Stomach (tissue), 9 donors: ENCODE results near the gene TEX10. TPM values are rescaled to one million over a fixed set of nuclear protein-coding genes. Genes with fewer than 3 reads are reported as not detected.

Source experiments
- DNase-seq, 2 donors: peaks; one replicate each; pipeline versions ENCODE4 v3.0.0 to v3.0.0-alpha.2; 2013 to 2019
- H3K27ac ChIP-seq, 5 donors: fragments of 200-600 bp in 4 of 5; sonication (generic) in 4 of 5; one replicate each; pipeline ENCODE4 v1.5.1; 2013 to 2019; ENCODE audit warnings: mild to moderate bottlenecking in 1 of 5, moderate library complexity in 1 of 5
- H3K27me3 ChIP-seq, 3 donors: fragments of 200-600 bp; sonication (generic); one replicate each; pipeline ENCODE4 v1.5.1; 2017 to 2019; ENCODE audit warnings: mixed run types in 1 of 3
- H3K36me3 ChIP-seq, 4 donors: fragments of 200-600 bp; sonication (generic); 1 replicate in 3 of 4; 2 replicates in 1 of 4; pipeline ENCODE4 v1.5.1; 2016 to 2019
- H3K4me1 ChIP-seq, 4 donors: fragments of 200-600 bp; sonication (generic); one replicate each; pipeline ENCODE4 v1.5.1; 2016 to 2019
- H3K4me3 ChIP-seq, 4 donors: fragments of 200-600 bp; sonication (generic) in 3 of 4; one replicate each; pipeline ENCODE4 v1.5.1; 2016 to 2019; ENCODE audit warnings: mild to moderate bottlenecking in 1 of 4
- H3K9me3 ChIP-seq, 4 donors: fragments of 200-600 bp; sonication (generic); one replicate each; pipeline ENCODE4 v1.5.1; 2016 to 2019
- CTCF ChIP-seq, 7 experiments: fragments of 450-650 bp in 4 of 7; fragments of 200-600 bp in 3 of 7; sonication (generic) in 3 of 7; IDR thresholded peaks; one replicate each; pipeline ENCODE4 v1.5.1; 2016 to 2019; ENCODE audit warnings: antibody characterized with exemption in 7 of 7, control low read depth in 2 of 7, mild to moderate bottlenecking in 1 of 7
- EP300 ChIP-seq: sonication (generic); formaldehyde crosslinking; IDR thresholded peaks from one replicate; pipeline ENCODE4 v1.6.1; 2017; ENCODE audit warnings: antibody characterized with exemption
- POLR2A ChIP-seq, 4 donors: fragments of 450-650 bp; IDR thresholded peaks; one replicate each; pipeline ENCODE4 v1.6.1; 2016; ENCODE audit warnings: antibody characterized with exemption in 4 of 4, control low read depth in 2 of 4, mild to moderate bottlenecking in 1 of 4, moderate library complexity in 1 of 4
- POLR2AphosphoS5 ChIP-seq, 3 donors: sonication (generic); formaldehyde crosslinking; IDR thresholded peaks; one replicate each; pipeline ENCODE4 v1.6.1; 2016; ENCODE audit warnings: antibody characterized with exemption in 3 of 3
- WGBS, 5 donors: extraction: QIAGEN DNeasy Blood & Tissue Kit in 3 of 5; methylation state at CpG; one replicate each; pipeline versions ENCODE4 v1.1.5 to v1.1.7; 2013 to 2018; 5-methylcytosine and 5-hydroxymethylcytosine counted together
- intact Hi-C: fragments of 100-400 bp; cut with DNase I; formaldehyde crosslinking; loops from one replicate; pipeline ENCODE4 v1.15.1; 2023; ENCODE audit warnings: low total_unique reads
- polyA plus RNA-seq, 3 donors: library from polyadenylated mRNA; stranded (reverse); fragments of 200-250 nt; gene quantifications; one replicate each; pipeline ENCODE4 v1.2.3, GENCODE V29; 2013
- total RNA-seq, 5 donors: library from RNA; depleted of rRNA; stranded (reverse); fragments of >200 nt; gene quantifications; one replicate each; pipeline versions ENCODE4 v1.1.0 to v1.2.3, GENCODE V29; 2014 to 2016
- donor health status: healthy with polysubstance abuse.
- donor health status: Bipolar disorder and iron deficiency.
- donor health status: healthy.

Gene TEX10
- total and polyA plus RNA-seq, 8 donors = 4.9 to 44.9 (median 8.8) TPM

- peaks cover 0 to 27% (median 18%) of the 10 kb centered on the region in 4 donors for H3K9me3 ChIP-seq
- no peak overlapping the region for H3K4me3 ChIP-seq
- no peak for DNase-seq
- 80 to 88% (median 87%) methylated on average over 7 of the region's 7 CpGs for WGBS, 5 donors
- no peaks in the 10 kb centered on the region for H3K4me1 ChIP-seq
- TF ChIP-seq EP300 (no peak), POLR2AphosphoS5 (IDR thresholded peaks at IDR 0.05) (no peak), CTCF (IDR thresholded peaks at IDR 0.05) (no peak), POLR2A (IDR thresholded peaks at IDR 0.05) (no peak)
- H3K36me3 ChIP-seq = peaks cover 6 to 88% (median 81%) of the 10 kb centered on the region in 4 donors
- no peak overlapping the region for H3K27ac ChIP-seq
- no peaks in the 10 kb centered on the region for H3K27me3 ChIP-seq
- intact Hi-C loops = no loop called here
Observed at GRCh38 chr9:100284247-100284646, 68.5 kb downstream of the TEX10 start.

GRCh38 chr9:100282388-100282719 is 70.4 kb downstream of the TEX10 start:
- peaks cover 0 to 19% (median 10%) of the 10 kb centered on the region in 4 donors for H3K9me3 ChIP-seq
- H3K27ac ChIP-seq = no peak overlapping the region
- 88 to 98% (median 93%) methylated on average over 4 of the region's 4 CpGs for WGBS, 5 donors
- H3K36me3 ChIP-seq = peaks cover 6 to 87% (median 71%) of the 10 kb centered on the region in 4 donors
- intact Hi-C loops = no loop called here
- no peak overlapping the region for H3K4me3 ChIP-seq
- no peaks in the 10 kb centered on the region for H3K4me1 ChIP-seq
- TF ChIP-seq EP300 (no peak), CTCF (IDR thresholded peaks at IDR 0.05) (no peak), POLR2A (IDR thresholded peaks at IDR 0.05) (no peak), POLR2AphosphoS5 (IDR thresholded peaks at IDR 0.05) (no peak)
- DNase-seq = no peak
- no peaks in the 10 kb centered on the region for H3K27me3 ChIP-seq

- Histone ChIP-seq H3K36me3 (peaks cover 6 to 87% (median 68%) of the 10 kb centered on the region in 4 donors), H3K27me3 (no peaks in the 10 kb centered on the region), H3K4me3 (no peak overlapping the region), H3K4me1 (no peaks in the 10 kb centered on the region), H3K9me3 (peaks cover 0 to 17% (median 10%) of the 10 kb centered on the region in 4 donors), H3K27ac (no peak overlapping the region)
- TF ChIP-seq POLR2A (IDR thresholded peaks at IDR 0.05) = no peak
- no peak for TF ChIP-seq EP300
- no peak for TF ChIP-seq CTCF (IDR thresholded peaks at IDR 0.05)
- TF ChIP-seq POLR2AphosphoS5 (IDR thresholded peaks at IDR 0.05) = no peak
- DNase-seq = no peak
- intact Hi-C loops = no loop called here
- WGBS, 5 donors = 78 to 90% (median 85%) methylated on average over 7 of the region's 7 CpGs
Observed at GRCh38 chr9:100281676-100282387, 70.9 kb downstream of the TEX10 start.

GRCh38 chr9:100281066-100281465 is 71.7 kb downstream of the TEX10 start:
- WGBS, 5 donors = 92 to 98% (median 94%) methylated on average over 2 of the region's 2 CpGs
- H3K27ac ChIP-seq = no peak overlapping the region
- no peak for DNase-seq
- H3K27me3 ChIP-seq = no peaks in the 10 kb centered on the region
- no peak overlapping the region for H3K4me3 ChIP-seq
- no peaks in the 10 kb centered on the region for H3K4me1 ChIP-seq
- peaks cover 6 to 87% (median 64%) of the 10 kb centered on the region in 4 donors for H3K36me3 ChIP-seq
- peaks cover 0 to 17% (median 10%) of the 10 kb centered on the region in 4 donors for H3K9me3 ChIP-seq
- intact Hi-C loops = no loop called here
- no peak for TF ChIP-seq EP300
- TF ChIP-seq POLR2AphosphoS5 (IDR thresholded peaks at IDR 0.05) = no peak
- TF ChIP-seq POLR2A (IDR thresholded peaks at IDR 0.05) = no peak
- TF ChIP-seq CTCF (IDR thresholded peaks at IDR 0.05) = no peak
